SK-N-SH (cell line): ENCODE results near the gene HPN. TPM values are rescaled to one million over a fixed set of nuclear protein-coding genes. Genes with fewer than 3 reads are reported as not detected.

Source experiments
- CTCF ChIA-PET: fragments of 300-600, 350-600 bp; formaldehyde crosslinking; extraction: SDS; loops from one replicate; lab custom pipeline; 2021; lab: Yijun Ruan, JAX
- POLR2A ChIA-PET: fragments of 350-600 bp; sonication (Branson Sonifier 250); formaldehyde crosslinking; extraction: SDS; loops from one replicate; lab custom pipeline; 2020; ENCODE audit warnings: antibody characterized with exemption, inconsistent platforms; lab: Yijun Ruan, JAX
- DNase-seq: peaks from one replicate; pipeline ENCODE4 v3.0.0; 2012
- H2AFZ ChIP-seq: fragments of 200-600 bp; sonication (generic); 2 replicates; pipeline ENCODE4 v1.8.1; 2016; ENCODE audit warnings: antibody characterized with exemption, mild to moderate bottlenecking, low read depth
- H3F3A ChIP-seq: fragments of 200-600 bp; sonication (generic); replicated peaks from 2 replicates; pipeline ENCODE3; 2016; ENCODE audit warnings: antibody characterized with exemption, mild to moderate bottlenecking; ENCODE audit not compliant: insufficient read depth
- H3K27ac ChIP-seq, 2 experiments: fragments of 200-500 bp in 1 of 2; fragments of 200-600 bp in 1 of 2; sonication (Bioruptor generic) in 1 of 2; sonication (generic), shearing (Covaris generic) in 1 of 2; 2 replicates each; pipeline versions ENCODE4 v1.5.1 to v1.6.1; 2014 to 2016; ENCODE audit warnings: low read depth in 2 of 2, inconsistent platforms in 1 of 2, low read length in 1 of 2, mild to moderate bottlenecking in 1 of 2, mixed read lengths in 1 of 2
- H3K27me3 ChIP-seq: fragments of 200-600 bp; sonication (generic), shearing (Covaris generic); 2 replicates; pipeline ENCODE4 v1.6.1; 2016; ENCODE audit warnings: mixed run types; ENCODE audit not compliant: insufficient read depth
- H3K36me3 ChIP-seq, 2 experiments: fragments of 200-500 bp in 1 of 2; fragments of 200-600 bp in 1 of 2; sonication (Bioruptor generic) in 1 of 2; sonication (generic) in 1 of 2; replicated peaks in 1 of 2; 2 replicates each; pipeline versions ENCODE3 to v1.5.1; 2014 to 2016; ENCODE audit warnings: low read length in 1 of 2, mild to moderate bottlenecking in 1 of 2; ENCODE audit not compliant: insufficient read depth in 2 of 2, control insufficient read depth in 1 of 2
- H3K4me1 ChIP-seq, 2 experiments: fragments of 200-500 bp in 1 of 2; fragments of 200-600 bp in 1 of 2; sonication (Bioruptor generic) in 1 of 2; sonication (generic), shearing (Covaris generic) in 1 of 2; 2 replicates each; pipeline versions ENCODE4 v1.5.1 to v1.6.1; 2014 to 2016; ENCODE audit warnings: low read depth in 1 of 2, low read length in 1 of 2, mixed run types in 1 of 2; ENCODE audit not compliant: insufficient read depth in 2 of 2, control insufficient read depth in 1 of 2
- H3K4me2 ChIP-seq: fragments of 200-600 bp; sonication (generic), shearing (Covaris generic); 2 replicates; pipeline ENCODE4 v1.6.1; 2017; ENCODE audit warnings: mixed run types
- H3K4me3 ChIP-seq, 2 experiments: fragments of 200-500 bp in 1 of 2; fragments of 200-600 bp in 1 of 2; sonication (Bioruptor generic) in 1 of 2; sonication (generic), shearing (Covaris generic) in 1 of 2; 2 replicates each; pipeline versions ENCODE4 v1.5.1 to v1.8.1; 2014 to 2016; ENCODE audit warnings: low read depth in 2 of 2, inconsistent platforms in 1 of 2, low read length in 1 of 2, mild to moderate bottlenecking in 1 of 2, mixed read lengths in 1 of 2, moderate library complexity in 1 of 2
- H3K79me2 ChIP-seq: fragments of 200-600 bp; sonication (generic); 2 replicates; pipeline ENCODE4 v1.8.1; 2017; ENCODE audit warnings: mild to moderate bottlenecking; ENCODE audit not compliant: insufficient read depth
- H3K9ac ChIP-seq: fragments of 200-600 bp; sonication (generic); 2 replicates; pipeline ENCODE4 v1.6.1; 2017; ENCODE audit warnings: mixed run types
- H3K9me2 ChIP-seq: fragments of 200-600 bp; sonication (generic); 2 replicates; pipeline ENCODE4 v1.6.1; 2017; ENCODE audit warnings: mixed run types
- H3K9me3 ChIP-seq: fragments of 200-600 bp; sonication (generic); 2 replicates; pipeline ENCODE4 v1.6.1; 2017; ENCODE audit warnings: mixed run types, mild to moderate bottlenecking, moderate library complexity
- H4K20me1 ChIP-seq: fragments of 200-600 bp; sonication (generic); 2 replicates; pipeline ENCODE4 v1.6.1; 2017; ENCODE audit warnings: mild to moderate bottlenecking, mixed run types; ENCODE audit not compliant: insufficient read depth
- ELF1 ChIP-seq: IDR thresholded peaks from 2 replicates; pipeline ENCODE4 v1.4.0; 2012
- EP300 ChIP-seq, 2 experiments: IDR thresholded peaks; 2 replicates each; pipeline versions ENCODE4 v1.4.0 to v1.6.1; 2012; ENCODE audit warnings: borderline replicate concordance in 1 of 2, low read depth in 1 of 2, low read length in 1 of 2
- EZH2phosphoT487 ChIP-seq: fragments of 200-600 bp; sonication (generic); IDR thresholded peaks from 2 replicates; pipeline ENCODE4 v1.6.1; 2017; ENCODE audit warnings: low read depth, mixed run types, mild to moderate bottlenecking, antibody characterized with exemption, moderate library complexity, borderline replicate concordance
- FOSL2 ChIP-seq: IDR thresholded peaks from 2 replicates; pipeline ENCODE4 v1.4.0; 2012; ENCODE audit warnings: low read depth, mild to moderate bottlenecking, moderate library complexity, borderline replicate concordance
- GABPA ChIP-seq: IDR thresholded peaks from 2 replicates; pipeline ENCODE4 v1.4.0; 2012; ENCODE audit warnings: low read depth, mild to moderate bottlenecking
- GATA2 ChIP-seq: sonication (generic); formaldehyde crosslinking; IDR thresholded peaks from 2 replicates; pipeline ENCODE4 v1.5.0; 2020; ENCODE audit warnings: mild to moderate bottlenecking, missing genetic modification reagents
- MXI1 ChIP-seq: IDR thresholded peaks from 2 replicates; pipeline ENCODE4 v1.6.1; 2012; ENCODE audit warnings: mild to moderate bottlenecking, low read depth, low read length, improper control_type of control experiment
- NRF1 ChIP-seq: IDR thresholded peaks from 2 replicates; pipeline ENCODE4 v1.6.1; 2012; ENCODE audit warnings: low read depth, mild to moderate bottlenecking, low read length
- RAD21 ChIP-seq: IDR thresholded peaks from 2 replicates; pipeline ENCODE4 v1.6.1; 2012; ENCODE audit warnings: mild to moderate bottlenecking, low read length
- RCOR1 ChIP-seq: fragments of 150-350 bp; IDR thresholded peaks from 2 replicates; pipeline ENCODE4 v1.6.1; 2017; ENCODE audit warnings: antibody characterized with exemption, low read length
- RXRA ChIP-seq: IDR thresholded peaks from 2 replicates; pipeline ENCODE4 v1.4.0; 2012; ENCODE audit warnings: low read depth, mild to moderate bottlenecking, borderline replicate concordance
- SIN3A ChIP-seq: IDR thresholded peaks from 2 replicates; pipeline ENCODE4 v1.6.1; 2012; ENCODE audit warnings: low read depth, mild to moderate bottlenecking, low read length, moderate library complexity, borderline replicate concordance
- SMC3 ChIP-seq: IDR thresholded peaks from 2 replicates; pipeline ENCODE4 v1.6.1; 2012; ENCODE audit warnings: low read depth, low read length, improper control_type of control experiment
- YY1 ChIP-seq: IDR thresholded peaks from 2 replicates; pipeline ENCODE4 v1.4.0; 2012; ENCODE audit warnings: low read depth, mild to moderate bottlenecking
- WGBS: methylation state at CpG from one replicate; pipeline ENCODE4 v1.1.6; 2017; ENCODE audit warnings: low lambda C conversion rate; 5-methylcytosine and 5-hydroxymethylcytosine counted together
- polyA plus RNA-seq, 3 experiments: library from polyadenylated mRNA; depleted of rRNA; stranded (reverse); fragments of >200 nt; gene quantifications; 2 replicates each; pipeline ENCODE4 v1.2.3, GENCODE V29; 2012
- TF ChIP-seq, protein P1 (sequence below): IDR thresholded peaks from 2 replicates; pipeline ENCODE4 v1.4.0; 2012; ENCODE audit warnings: low read depth
- TF ChIP-seq, protein P2 (sequence below): IDR thresholded peaks from 2 replicates; pipeline ENCODE4 v1.6.1; 2012; ENCODE audit warnings: mild to moderate bottlenecking, low read depth, low read length, moderate library complexity
- TF ChIP-seq, protein P3 (sequence below): fragments of 200-600 bp; sonication (generic); IDR thresholded peaks from 2 replicates; pipeline ENCODE4 v1.6.1; 2017; ENCODE audit warnings: antibody characterized with exemption, mild to moderate bottlenecking, moderate library complexity
- TF ChIP-seq, protein P4 (sequence below): fragments of 150-350 bp; IDR thresholded peaks from 2 replicates; pipeline ENCODE4 v1.6.1; 2016; ENCODE audit warnings: mild to moderate bottlenecking, low read depth, low read length

Gene HPN
- polyA plus RNA-seq, 1 of the 3 experiments (the other 2 are of a cell fraction) = 0.05 TPM

DNA sequence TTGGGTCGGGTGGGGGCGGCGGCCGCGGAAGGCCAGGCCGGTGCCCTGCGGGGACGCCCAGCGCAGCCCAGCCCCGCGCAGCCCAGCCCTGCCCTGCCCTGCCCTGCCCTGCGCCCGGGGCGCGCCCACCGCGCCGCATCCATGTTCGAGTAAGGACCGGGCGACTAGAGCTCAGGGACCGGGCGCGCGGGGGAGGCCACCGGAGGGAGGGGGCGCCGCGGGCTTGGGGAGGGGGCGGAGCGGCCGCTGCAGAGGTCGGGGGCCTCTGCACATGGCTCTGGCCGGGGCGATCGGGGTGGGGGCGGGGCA lies 41.2 kb upstream of the HPN start:
- peak; percentile 39; the same call in 1 of the 2 replicates for TF ChIP-seq NRF1
- no peak for TF ChIP-seq SMC3
- no peak for TF ChIP-seq RAD21
- 0% methylated on average over 11 of the region's 37 CpGs for WGBS
- H3K4me3 ChIP-seq = peak overlapping the region; percentile 68 to 79
- H3K9ac ChIP-seq = peak overlapping the region; percentile 82; the same call in 1 of the 2 replicates
- H3F3A ChIP-seq = no peaks in the 10 kb centered on the region
- no peak overlapping the region; the same call in 1 of the 2 replicates for H2AFZ ChIP-seq
- no peaks in the 10 kb centered on the region for H3K36me3 ChIP-seq
- H3K79me2 ChIP-seq = peaks cover 61% of the 10 kb centered on the region
- no peaks in the 10 kb centered on the region for H3K27me3 ChIP-seq
- no peaks in the 10 kb centered on the region for H3K9me2 ChIP-seq
- no peaks in the 10 kb centered on the region for H3K9me3 ChIP-seq
- no peak for DNase-seq
- H4K20me1 ChIP-seq = peaks cover 27% of the 10 kb centered on the region
- H3K4me1 ChIP-seq = peaks cover 7 to 16% of the 10 kb centered on the region in 2 experiments; a peak in 2 of 4 replicates
- ChIA-PET CTCF (interaction anchor here (1.0 to 2.7 kb wide), 4 partner anchors 11 to 73 kb away, joined by 3 to 16 read pairs (median 7); partner anchors contain the start of gene ZNF30), POLR2A (interaction anchor here (0.7 to 2.5 kb wide), 4 partner anchors 9 to 38 kb away, joined by 3 to 8 read pairs (median 4); no protein-coding TSS in a partner anchor)
- peak overlapping the region; percentile 98; the same call in 1 of the 2 replicates for H3K4me2 ChIP-seq
- H3K27ac ChIP-seq = peak overlapping the region in 1 of 2 experiments; percentile 75; a peak in 2 of 4 replicates

DNA sequence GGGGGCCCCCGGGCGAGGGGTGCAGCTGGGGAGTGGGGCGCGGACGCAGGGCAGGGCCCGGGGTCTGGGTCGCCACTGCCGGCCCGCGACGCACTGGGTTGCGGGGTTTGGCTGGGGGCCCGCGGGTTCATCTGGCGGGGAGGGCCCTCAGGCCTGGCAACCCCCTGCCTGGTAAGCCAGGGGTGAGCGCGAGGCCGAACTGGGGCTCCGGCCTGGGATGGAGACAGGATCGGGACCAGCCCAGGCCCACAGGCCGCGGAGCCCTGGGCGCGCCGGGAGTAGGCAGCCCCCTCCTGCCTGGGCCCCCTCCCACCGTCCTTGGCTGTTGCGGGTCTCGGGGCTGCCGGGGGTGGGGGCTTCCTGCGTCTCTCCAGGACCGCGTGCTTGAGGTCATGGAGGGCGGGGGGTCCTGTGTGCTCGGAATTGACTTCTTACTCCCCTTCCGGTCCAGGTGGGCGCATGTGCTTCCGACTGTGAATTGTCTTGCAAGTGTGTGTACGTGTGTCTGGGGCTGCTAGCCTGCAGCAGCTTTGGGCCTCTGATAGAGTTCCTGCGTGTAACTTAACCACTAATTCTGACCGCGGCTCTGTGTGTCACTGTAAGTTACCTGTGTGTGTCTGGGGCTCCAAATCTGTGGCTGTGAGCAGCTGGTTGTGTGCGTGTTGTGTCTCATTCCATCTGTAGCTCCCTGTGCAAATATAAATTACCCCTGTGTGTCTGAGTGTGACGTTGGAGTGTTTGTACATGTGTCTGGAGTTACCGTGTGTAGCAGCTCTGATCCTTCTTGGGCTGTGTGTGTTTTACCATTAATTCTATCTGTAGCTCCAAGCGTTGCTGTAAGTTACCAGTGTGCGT lies 40.6 kb upstream of the HPN start:
- POLR2A ChIA-PET = interaction anchor here (0.7 to 2.5 kb wide), 5 partner anchors 8 to 38 kb away, joined by 3 to 8 read pairs (median 4); no protein-coding TSS in a partner anchor
- Histone ChIP-seq H4K20me1 (peaks cover 33% of the 10 kb centered on the region), H3K9me3 (no peaks in the 10 kb centered on the region)
- no peak for TF ChIP-seq FOSL2
- no peak for TF ChIP-seq YY1
- no peak for TF ChIP-seq RXRA
- TF ChIP-seq EZH2phosphoT487 = no peak
- TF ChIP-seq GATA2 = no peak
- TF ChIP-seq, protein P1, sequence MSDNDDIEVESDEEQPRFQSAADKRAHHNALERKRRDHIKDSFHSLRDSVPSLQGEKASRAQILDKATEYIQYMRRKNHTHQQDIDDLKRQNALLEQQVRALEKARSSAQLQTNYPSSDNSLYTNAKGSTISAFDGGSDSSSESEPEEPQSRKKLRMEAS = no peak
- TF ChIP-seq, protein P2, sequence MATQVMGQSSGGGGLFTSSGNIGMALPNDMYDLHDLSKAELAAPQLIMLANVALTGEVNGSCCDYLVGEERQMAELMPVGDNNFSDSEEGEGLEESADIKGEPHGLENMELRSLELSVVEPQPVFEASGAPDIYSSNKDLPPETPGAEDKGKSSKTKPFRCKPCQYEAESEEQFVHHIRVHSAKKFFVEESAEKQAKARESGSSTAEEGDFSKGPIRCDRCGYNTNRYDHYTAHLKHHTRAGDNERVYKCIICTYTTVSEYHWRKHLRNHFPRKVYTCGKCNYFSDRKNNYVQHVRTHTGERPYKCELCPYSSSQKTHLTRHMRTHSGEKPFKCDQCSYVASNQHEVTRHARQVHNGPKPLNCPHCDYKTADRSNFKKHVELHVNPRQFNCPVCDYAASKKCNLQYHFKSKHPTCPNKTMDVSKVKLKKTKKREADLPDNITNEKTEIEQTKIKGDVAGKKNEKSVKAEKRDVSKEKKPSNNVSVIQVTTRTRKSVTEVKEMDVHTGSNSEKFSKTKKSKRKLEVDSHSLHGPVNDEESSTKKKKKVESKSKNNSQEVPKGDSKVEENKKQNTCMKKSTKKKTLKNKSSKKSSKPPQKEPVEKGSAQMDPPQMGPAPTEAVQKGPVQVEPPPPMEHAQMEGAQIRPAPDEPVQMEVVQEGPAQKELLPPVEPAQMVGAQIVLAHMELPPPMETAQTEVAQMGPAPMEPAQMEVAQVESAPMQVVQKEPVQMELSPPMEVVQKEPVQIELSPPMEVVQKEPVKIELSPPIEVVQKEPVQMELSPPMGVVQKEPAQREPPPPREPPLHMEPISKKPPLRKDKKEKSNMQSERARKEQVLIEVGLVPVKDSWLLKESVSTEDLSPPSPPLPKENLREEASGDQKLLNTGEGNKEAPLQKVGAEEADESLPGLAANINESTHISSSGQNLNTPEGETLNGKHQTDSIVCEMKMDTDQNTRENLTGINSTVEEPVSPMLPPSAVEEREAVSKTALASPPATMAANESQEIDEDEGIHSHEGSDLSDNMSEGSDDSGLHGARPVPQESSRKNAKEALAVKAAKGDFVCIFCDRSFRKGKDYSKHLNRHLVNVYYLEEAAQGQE = no peak
- TF ChIP-seq EP300 (IDR thresholded peaks at IDR 0.05; ENCODE audit: borderline replicate concordance in 1 of 2, low read depth in 1 of 2, low read length in 1 of 2) = no peak
- TF ChIP-seq GABPA = 0 out of 2 replicates have a peak, but pooled peaks have one; percentile 17
- no peak; the same call in 1 of the 2 replicates for TF ChIP-seq SIN3A
- TF ChIP-seq, protein P3, sequence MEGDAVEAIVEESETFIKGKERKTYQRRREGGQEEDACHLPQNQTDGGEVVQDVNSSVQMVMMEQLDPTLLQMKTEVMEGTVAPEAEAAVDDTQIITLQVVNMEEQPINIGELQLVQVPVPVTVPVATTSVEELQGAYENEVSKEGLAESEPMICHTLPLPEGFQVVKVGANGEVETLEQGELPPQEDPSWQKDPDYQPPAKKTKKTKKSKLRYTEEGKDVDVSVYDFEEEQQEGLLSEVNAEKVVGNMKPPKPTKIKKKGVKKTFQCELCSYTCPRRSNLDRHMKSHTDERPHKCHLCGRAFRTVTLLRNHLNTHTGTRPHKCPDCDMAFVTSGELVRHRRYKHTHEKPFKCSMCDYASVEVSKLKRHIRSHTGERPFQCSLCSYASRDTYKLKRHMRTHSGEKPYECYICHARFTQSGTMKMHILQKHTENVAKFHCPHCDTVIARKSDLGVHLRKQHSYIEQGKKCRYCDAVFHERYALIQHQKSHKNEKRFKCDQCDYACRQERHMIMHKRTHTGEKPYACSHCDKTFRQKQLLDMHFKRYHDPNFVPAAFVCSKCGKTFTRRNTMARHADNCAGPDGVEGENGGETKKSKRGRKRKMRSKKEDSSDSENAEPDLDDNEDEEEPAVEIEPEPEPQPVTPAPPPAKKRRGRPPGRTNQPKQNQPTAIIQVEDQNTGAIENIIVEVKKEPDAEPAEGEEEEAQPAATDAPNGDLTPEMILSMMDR = no peak
- TF ChIP-seq RCOR1 = no peak
- TF ChIP-seq ELF1 = no peak
- TF ChIP-seq MXI1 = peak; percentile 85
- TF ChIP-seq, protein P4, sequence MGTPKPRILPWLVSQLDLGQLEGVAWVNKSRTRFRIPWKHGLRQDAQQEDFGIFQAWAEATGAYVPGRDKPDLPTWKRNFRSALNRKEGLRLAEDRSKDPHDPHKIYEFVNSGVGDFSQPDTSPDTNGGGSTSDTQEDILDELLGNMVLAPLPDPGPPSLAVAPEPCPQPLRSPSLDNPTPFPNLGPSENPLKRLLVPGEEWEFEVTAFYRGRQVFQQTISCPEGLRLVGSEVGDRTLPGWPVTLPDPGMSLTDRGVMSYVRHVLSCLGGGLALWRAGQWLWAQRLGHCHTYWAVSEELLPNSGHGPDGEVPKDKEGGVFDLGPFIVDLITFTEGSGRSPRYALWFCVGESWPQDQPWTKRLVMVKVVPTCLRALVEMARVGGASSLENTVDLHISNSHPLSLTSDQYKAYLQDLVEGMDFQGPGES = no peak
- TF ChIP-seq, all 33 proteins: peak for 2
- no peak overlapping the region for H2AFZ ChIP-seq
- H3K4me1 ChIP-seq = peaks cover 7 to 16% of the 10 kb centered on the region in 2 experiments; a peak in 2 of 4 replicates
- H3K36me3 ChIP-seq = peaks cover 0 to 2% of the 10 kb centered on the region in 2 experiments
- peak; percentile 53 for DNase-seq
- WGBS = 7% methylated on average over 14 of the region's 46 CpGs
- CTCF ChIA-PET = interaction anchor here (0.9 to 2.7 kb wide), 7 partner anchors 11 to 162 kb away, joined by 3 to 16 read pairs (median 5); partner anchors contain the start of gene FXYD3
- H3K79me2 ChIP-seq = peaks cover 67% of the 10 kb centered on the region
- no peaks in the 10 kb centered on the region for H3K9me2 ChIP-seq
- no peaks in the 10 kb centered on the region for H3K27me3 ChIP-seq
- H3K4me2 ChIP-seq = peak overlapping the region; percentile 98
- H3K9ac ChIP-seq = peak overlapping the region; percentile 82
- H3F3A ChIP-seq = no peaks in the 10 kb centered on the region
- H3K27ac ChIP-seq = peak overlapping the region; percentile 49 to 75; a peak in 3 of 4 replicates
- peak overlapping the region; percentile 68 to 79 for H3K4me3 ChIP-seq
